ENCODE results near the gene MAGEB4. TPM values are rescaled to one million over a fixed set of nuclear protein-coding genes. Genes with fewer than 3 reads are reported as not detected.

Gene MAGEB4
- total RNA-seq, 6 experiments from 2014 or later, result not detected

DNA sequence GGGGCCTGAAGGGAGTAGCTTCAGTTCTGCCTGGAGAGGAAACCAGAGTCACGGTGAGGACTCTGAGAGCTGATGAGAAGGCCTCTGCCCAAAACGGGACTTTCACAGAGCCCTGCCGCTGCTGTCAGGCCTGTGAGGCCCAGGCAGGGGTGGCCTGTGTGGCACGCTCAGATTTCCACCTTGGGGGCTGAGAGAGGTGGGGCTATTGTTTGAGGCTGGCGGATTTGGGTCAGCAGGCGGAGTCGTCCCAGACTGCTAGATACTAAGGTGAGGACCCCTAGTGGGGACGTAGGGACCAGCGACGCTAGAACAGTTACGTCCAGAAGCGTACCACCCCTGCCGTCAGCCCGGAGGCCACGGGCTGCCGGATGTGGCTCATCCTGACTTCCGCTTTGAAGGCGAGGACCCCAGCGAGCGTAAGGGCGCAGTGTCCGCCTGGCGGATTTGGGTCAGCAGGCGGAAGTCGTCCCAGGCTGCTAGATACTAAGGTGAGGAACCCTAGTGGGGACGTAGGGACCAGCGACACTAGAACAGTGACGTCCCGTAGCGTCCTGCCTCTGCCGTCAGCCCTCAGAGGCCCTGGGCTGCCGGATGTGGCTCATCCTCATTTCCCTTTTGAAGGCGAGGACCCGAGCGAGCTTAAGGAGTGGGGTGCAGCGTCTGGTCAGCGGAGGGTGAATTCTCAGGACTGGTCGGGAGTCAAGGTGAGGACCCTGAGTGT lies 5.1 kb downstream of the MAGEB4 start, which contains the start of gene MAGEB1:
Gene MAGEB1 (plus strand): TSS at position 378 of the 721 bp plus-strand sequence. CDS start 3,348 bp downstream, outside the sequence.
- peaks cover 6% of the 10 kb centered on the region; the same call in 1 of the 2 replicates for H3K27me3 Mint-ChIP-seq (ENCODE audit: insufficient read depth)
- no peaks in the 10 kb centered on the region for H3K36me3 Mint-ChIP-seq (ENCODE audit: low read depth)
- H3K9me3 Mint-ChIP-seq, result no peaks in the 10 kb centered on the region
- no peaks in the 10 kb centered on the region for H3K4me1 Mint-ChIP-seq (ENCODE audit: low read depth)
- TF ChIP-seq, protein P1, sequence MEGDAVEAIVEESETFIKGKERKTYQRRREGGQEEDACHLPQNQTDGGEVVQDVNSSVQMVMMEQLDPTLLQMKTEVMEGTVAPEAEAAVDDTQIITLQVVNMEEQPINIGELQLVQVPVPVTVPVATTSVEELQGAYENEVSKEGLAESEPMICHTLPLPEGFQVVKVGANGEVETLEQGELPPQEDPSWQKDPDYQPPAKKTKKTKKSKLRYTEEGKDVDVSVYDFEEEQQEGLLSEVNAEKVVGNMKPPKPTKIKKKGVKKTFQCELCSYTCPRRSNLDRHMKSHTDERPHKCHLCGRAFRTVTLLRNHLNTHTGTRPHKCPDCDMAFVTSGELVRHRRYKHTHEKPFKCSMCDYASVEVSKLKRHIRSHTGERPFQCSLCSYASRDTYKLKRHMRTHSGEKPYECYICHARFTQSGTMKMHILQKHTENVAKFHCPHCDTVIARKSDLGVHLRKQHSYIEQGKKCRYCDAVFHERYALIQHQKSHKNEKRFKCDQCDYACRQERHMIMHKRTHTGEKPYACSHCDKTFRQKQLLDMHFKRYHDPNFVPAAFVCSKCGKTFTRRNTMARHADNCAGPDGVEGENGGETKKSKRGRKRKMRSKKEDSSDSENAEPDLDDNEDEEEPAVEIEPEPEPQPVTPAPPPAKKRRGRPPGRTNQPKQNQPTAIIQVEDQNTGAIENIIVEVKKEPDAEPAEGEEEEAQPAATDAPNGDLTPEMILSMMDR (IDR thresholded peaks at IDR 0.05), result no peak
- DNase-seq, result no peak
- no peak within 1 kb of the TSS for H3K27ac Mint-ChIP-seq
- H3K4me3 Mint-ChIP-seq, result no peak within 1 kb of the TSS

DNA sequence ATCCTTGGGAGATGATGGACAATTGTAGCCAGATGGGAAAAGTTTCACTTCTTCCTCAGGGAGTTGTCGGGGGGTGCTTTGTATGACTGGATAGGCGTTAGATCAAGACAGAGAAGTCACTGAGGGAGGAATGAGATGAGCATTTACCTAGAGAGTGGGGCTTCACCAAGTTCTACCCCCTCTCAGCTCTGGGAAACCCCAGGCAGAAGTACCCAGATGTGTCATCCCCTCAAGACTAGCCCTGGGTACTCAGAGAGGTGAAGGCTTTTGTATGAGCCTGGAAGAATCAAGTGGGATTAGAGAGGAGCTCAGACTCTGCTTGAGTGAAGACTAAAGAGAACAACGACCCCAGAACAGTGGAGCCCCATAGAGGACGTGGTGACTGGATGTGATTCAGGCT lies 7.1 kb downstream of the MAGEB4 start:
- Mint-ChIP-seq H3K4me3 (no peak overlapping the region), H3K4me1 (ENCODE audit: low read depth) (no peaks in the 10 kb centered on the region), H3K27me3 (ENCODE audit: insufficient read depth) (peaks cover 6% of the 10 kb centered on the region; the same call in 1 of the 2 replicates), H3K9me3 (no peaks in the 10 kb centered on the region), H3K27ac (no peak overlapping the region), H3K36me3 (ENCODE audit: low read depth) (no peaks in the 10 kb centered on the region)
- no peak for DNase-seq
- TF ChIP-seq, protein P1 (IDR thresholded peaks at IDR 0.05), result no peak

DNA sequence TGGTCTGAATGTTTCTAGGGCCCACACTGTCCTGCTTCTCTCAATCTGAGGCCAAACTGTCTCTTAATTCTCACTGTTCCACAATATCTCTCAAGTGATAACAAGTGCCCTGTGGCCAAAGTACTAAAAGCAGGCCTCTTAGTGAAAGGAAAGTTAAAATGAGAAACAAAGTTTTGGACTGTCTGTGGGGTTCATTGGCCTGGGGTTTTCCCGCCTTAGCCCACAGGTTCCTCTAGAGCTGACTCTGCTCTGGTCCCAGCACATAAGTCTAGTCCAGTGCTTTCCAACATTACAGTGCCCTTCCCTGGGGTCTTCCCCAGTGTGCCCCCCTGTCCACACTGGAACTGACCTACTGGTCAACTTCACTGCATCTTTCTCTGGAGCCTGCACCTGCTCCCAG lies 11.5 kb downstream of the MAGEB4 start:
- H3K27me3 Mint-ChIP-seq (ENCODE audit: insufficient read depth), result peaks cover 4% of the 10 kb centered on the region

DNA sequence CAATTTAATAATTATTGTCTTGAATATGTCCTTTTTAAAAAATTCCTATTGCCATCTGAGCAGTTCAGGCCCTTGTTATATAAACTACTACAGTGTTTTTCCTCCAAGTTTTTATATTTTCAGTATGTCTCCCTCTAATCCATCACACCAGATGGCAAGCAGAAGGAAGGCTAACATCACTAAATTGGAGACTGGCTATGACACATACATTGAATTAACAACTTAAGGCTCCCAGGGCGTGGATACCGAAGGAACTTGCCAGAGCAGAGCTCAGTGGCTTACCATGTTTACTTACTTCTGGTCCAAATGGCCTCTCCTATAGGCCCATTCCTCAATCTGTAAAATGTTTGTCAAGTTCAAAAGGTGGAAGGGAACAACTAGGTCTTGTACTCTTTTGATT lies 18.1 kb downstream of the MAGEB4 start:
- Mint-ChIP-seq H3K27me3 (ENCODE audit: insufficient read depth) (peaks cover 2% of the 10 kb centered on the region; the same call in 1 of the 2 replicates), H3K36me3 (ENCODE audit: low read depth) (no peaks in the 10 kb centered on the region), H3K27ac (no peak overlapping the region), H3K4me1 (ENCODE audit: low read depth) (no peaks in the 10 kb centered on the region), H3K9me3 (peaks cover 5% of the 10 kb centered on the region; the same call in 1 of the 2 replicates), H3K4me3 (no peak overlapping the region)
- DNase-seq, result no peak
- TF ChIP-seq, protein P1 (IDR thresholded peaks at IDR 0.05), result no peak

More for the DNA sequence above, 11.5 kb downstream of the MAGEB4 start:
- H3K27ac Mint-ChIP-seq, result no peak overlapping the region
- peaks cover 5% of the 10 kb centered on the region; the same call in 1 of the 2 replicates for H3K9me3 Mint-ChIP-seq
- DNase-seq, result no peak
- no peaks in the 10 kb centered on the region for H3K4me1 Mint-ChIP-seq (ENCODE audit: low read depth)
- no peak overlapping the region for H3K4me3 Mint-ChIP-seq
- TF ChIP-seq, protein P1 (IDR thresholded peaks at IDR 0.05), result no peak
- H3K36me3 Mint-ChIP-seq (ENCODE audit: low read depth), result no peaks in the 10 kb centered on the region

DNA sequence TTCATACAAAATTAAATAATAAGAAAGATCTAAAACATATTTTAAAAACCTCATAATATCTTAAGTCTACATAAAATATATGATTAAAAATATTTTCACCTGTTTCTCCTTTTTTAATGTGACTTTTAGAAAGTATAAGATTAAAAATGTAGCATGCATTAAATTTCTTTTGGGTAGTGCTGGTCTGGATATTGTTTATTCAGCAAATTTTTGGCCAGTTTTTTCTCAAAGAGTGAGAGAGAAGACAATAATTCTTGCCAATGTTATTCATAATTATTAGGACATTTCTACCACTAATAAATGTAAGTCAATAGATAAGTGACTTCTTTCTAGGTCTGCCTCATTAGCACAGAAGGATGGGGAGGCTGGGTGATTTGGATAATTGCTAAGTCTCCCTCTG lies 19.2 kb downstream of the MAGEB4 start:
- H3K36me3 Mint-ChIP-seq (ENCODE audit: low read depth), result no peaks in the 10 kb centered on the region
- H3K9me3 Mint-ChIP-seq, result no peaks in the 10 kb centered on the region
- H3K4me1 Mint-ChIP-seq (ENCODE audit: low read depth), result no peaks in the 10 kb centered on the region
- no peak overlapping the region for H3K4me3 Mint-ChIP-seq
- no peak for DNase-seq
- TF ChIP-seq, protein P1 (IDR thresholded peaks at IDR 0.05), result no peak
- H3K27me3 Mint-ChIP-seq (ENCODE audit: insufficient read depth), result peaks cover 2% of the 10 kb centered on the region; the same call in 1 of the 2 replicates
- no peak overlapping the region for H3K27ac Mint-ChIP-seq
